Endometrium (tissue), 2 donors: ENCODE results near the gene FZR1.
"Not testable (repeated sequence)": the region's sequence is repeated elsewhere in the genome, so short reads cannot be mapped to it uniquely, and the experiment has no call there.

ENCODE experiments used
- FAIRE-seq: peaks from 2 replicates; lab custom pipeline; 2012; peaks lifted over from hg19 to GRCh38; lab: Jason Lieb, UNC
- donor health status: control.
- donor health status: control.

Gene FZR1

DNA sequence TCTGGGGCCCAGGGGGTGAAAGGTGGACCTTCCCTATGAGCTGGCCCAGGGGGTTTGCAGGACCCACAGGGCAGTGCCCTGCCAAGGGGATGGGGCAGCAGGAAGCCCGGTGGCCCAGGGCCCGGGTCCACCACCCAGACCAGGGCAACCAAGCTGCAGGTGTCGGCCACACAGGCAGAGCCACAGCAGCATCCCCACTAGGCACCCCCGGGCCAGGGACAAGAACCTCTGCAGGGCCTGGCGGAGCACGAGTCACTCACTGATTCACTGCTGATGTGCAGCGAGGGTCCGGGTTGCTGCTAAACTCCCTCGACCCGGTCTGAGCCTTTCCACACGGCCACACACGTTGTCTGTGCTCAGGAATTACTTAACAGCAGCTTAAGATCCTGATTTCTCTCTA lies 8.8 kb downstream of the FZR1 start:
- no peak for FAIRE-seq

DNA sequence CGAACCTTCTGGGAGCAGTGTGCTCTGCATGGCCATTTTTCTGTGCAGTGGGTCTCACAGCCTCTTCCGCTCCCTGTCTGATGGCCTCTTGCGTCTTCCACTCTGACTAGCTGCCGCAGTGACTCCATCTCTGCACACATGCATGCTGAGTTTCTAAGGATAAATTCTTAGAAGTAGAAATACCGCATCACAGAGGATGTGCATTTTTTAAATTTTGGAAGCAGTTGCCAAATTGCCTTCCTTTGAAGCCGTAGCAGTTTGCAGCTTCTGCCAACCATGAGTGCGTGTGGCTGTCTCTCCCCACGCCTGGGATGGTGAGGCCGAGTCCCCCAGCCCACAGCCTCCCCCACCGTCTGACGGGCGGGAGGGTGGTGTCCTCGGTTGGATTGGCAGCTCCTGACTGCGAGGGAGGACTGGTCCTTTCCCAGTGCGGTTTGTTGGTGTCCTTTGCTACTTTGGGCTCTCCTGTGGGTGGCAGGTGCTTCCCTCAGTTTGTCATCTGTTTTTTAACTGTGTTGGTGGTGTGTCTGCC lies 9.8 kb downstream of the FZR1 start:
- FAIRE-seq = no peak

DNA sequence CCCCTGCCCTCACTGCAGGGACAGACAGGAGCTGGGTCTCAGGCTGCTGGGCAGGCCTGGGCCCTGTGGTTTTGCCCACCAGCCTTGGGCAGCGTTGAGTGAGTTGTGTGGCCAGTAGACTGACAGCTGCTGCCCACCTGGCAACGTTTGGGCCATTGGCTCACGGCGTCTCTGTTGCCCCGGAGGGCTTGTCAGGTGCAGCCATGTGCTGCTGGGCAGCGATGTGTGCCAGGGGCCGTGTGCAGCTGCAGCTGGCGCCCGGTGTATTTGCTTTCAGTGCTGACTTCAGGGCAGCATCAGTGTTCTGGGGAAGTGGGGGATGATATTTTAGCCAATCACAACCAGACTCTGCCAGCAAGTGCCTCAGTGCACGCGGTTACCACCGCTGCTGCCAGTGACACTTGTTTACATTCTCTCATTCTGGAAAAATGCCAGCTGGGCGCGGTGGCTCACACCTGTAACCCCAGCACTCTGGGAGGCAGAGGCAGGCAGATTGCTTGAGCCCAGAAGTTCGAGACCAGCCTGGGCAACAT lies 10.6 kb downstream of the FZR1 start:
- no peak for FAIRE-seq

DNA sequence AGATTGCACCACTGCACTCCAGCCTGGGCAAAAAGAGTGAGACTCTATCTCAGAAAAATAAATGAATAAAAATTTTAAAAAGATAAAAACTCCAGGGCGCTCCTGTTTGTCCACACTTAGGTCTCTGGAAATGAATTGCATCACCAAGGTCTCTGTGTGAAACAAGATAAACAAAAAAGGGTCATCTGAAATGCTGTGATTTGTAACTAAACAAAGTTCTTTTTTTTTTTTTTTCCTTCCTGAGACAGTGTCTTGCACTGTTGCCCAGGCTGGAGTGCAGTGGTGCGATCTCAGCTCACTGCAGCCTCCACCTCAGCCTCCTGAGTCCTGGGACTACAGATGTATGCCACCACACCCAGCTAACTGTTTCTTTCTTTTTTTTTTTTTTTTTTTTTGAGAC lies 11.5 kb downstream of the FZR1 start:
- no peak for FAIRE-seq

DNA sequence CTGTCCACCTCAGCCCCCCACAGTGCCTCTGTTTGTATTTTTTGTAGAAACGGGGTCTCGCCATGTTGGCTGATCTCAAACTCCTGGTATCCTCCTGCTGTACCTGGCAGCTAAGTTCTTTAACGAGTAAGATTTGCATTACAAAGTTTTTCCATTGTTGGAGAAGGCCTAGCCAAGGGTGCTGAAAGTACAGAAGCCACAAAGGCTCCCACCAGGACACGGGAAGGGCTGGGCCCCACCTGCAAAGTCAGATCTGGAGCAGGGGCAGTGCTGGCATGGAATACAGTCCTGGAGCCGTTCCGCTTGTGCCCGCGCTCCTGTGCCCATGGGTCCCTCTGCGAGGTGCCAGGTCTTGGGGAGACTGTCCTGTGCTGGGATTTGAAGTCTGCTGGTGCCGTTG lies 12.1 kb downstream of the FZR1 start:
- no peak for FAIRE-seq

DNA sequence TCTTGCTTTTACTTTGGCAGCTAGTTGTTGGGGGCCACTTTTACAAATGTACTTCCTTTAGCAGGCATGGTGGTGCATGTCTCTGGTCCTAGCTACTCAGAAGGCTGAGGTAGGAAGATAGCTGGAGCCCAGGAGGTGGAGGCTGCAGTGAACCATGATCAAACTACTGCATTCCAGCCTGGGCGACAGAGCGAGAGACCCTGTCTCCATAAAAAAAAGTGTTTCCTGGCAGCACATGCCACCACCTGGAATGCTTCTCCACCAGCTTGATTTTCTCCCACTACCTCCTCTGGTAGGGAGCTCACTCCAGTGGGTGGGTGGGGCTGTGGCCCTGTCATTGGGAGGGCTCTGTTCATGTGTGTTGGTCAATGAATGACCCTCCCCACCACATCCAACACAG lies 12.5 kb downstream of the FZR1 start:
- no peak for FAIRE-seq

DNA sequence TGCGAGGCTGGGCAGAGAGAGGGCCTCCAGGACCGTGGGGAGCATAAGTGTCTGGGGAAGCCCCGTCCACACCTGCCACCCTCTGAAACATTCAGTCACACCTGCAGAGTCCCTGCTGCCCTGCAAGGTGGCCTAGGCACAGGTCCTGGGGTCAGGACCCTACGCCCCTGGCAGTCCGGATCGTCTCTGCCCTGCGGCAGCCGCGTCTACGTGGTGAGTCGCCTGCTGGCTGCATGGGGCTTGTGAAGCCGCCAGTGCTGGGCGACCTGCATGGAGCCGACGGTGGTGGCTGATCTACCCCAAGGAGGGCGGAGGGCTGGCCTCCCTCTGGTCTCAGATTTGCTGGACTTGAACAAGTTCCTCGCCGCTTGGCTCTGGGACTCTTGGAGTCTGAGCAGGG lies 13.0 kb downstream of the FZR1 start:
- FAIRE-seq = no peak

DNA sequence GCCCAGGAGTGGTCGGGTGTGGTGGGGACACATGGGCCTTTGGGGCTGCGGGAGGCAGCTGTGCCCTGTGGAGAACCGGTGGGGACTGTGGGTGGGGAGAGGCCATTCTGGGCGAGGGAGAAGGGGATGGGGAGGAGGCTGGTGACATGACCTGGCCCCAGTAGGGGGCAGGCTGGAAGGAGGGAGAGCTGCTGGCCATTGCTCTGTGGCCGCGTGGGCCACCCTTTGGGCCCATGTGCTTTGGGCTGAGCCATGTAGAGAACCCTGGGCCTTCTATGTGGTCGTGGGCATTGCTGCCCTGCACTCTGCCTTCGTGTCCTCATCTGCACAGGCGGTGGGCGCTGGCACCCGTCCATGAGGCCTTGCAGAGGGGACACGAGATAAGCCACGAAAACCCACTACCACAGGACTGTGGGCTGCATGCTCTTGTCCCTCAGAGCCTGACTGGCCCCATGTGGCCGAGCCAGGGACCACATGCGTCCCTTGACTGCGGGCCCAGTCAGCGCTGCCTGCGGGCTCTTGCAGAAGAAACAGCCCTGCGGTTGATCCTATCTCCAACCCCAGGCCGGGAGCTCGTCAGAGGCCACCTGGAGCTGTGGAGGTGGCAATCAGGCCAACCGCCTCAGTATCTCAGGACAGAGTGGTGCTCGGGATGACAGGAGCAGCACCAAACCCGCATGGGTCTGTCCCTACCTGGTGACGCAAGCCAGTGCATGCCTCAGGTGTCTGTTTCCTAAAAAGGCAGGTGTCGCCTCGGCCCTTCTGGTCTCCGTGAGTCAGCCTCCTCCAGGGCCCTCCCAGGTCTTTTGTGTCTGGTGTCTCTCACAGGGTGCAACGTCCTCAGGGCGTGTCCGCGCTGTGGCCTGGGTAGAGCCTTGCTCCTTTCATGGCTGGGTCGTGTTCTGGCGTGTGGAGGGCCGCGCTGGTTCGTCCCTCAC lies 14.3 kb downstream of the FZR1 start:
- no peak for FAIRE-seq

DNA sequence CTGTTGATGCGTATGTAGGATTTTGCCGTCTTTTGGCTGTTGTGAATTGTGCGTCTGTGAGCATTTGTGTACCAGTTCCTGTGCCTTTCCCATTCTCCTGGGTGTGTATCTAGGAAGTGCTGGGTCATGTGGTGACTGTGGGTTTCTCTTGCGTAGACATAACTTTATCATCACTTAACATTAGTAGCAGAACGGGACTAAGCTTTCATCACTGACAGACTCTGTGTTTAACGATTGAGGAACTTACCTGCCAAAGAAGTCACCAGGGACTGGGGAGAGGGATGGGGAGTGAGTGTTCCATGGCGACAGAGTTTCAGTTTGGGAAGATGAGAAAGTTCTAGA lies 15.0 kb downstream of the FZR1 start:
- FAIRE-seq = no peak

DNA sequence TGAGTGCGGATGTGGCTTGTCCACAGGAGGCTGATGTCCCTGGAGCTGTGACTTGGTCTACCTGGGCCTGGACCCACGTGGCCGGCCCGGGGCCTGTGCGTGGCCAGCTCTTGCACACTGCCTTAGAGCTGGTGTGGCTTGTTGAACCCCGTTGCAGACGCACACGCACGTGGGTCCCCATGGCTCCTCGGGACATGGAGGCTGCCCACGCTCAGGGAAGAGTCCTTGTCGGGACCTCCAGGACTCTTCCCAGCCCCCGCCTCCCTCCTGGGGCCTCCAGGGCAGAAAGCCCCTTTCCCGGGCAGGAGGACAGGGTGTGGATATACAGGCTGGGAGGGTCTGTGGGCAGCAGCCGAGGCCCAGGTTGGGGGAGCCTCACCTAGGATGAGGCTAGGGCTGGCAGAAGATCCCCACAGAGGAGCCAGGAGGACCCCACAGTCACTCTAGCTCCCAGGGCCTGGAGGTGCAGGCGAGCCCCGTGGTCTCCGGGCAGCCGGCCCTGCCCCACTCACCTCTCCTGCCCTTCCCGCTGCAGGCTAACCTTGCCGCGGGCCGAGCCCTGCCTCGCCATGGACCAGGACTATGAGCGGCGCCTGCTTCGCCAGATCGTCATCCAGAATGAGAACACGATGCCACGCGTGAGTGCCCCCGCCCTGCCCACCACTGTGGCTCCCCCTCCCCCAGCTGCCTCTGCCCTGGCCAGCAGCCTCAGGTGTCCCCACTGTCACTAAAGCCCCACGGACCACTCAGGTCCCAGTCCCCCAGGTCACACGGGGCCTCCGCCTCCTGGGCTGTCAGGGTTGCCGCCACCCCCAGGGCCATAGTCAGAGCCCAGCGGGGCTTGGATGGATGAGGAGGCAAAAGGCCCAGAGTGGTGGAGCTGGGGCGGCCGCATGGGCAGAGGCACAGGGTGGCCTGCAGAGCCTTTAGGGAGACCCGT lies 16.6 kb downstream of the FZR1 start:
- FAIRE-seq = no peak

DNA sequence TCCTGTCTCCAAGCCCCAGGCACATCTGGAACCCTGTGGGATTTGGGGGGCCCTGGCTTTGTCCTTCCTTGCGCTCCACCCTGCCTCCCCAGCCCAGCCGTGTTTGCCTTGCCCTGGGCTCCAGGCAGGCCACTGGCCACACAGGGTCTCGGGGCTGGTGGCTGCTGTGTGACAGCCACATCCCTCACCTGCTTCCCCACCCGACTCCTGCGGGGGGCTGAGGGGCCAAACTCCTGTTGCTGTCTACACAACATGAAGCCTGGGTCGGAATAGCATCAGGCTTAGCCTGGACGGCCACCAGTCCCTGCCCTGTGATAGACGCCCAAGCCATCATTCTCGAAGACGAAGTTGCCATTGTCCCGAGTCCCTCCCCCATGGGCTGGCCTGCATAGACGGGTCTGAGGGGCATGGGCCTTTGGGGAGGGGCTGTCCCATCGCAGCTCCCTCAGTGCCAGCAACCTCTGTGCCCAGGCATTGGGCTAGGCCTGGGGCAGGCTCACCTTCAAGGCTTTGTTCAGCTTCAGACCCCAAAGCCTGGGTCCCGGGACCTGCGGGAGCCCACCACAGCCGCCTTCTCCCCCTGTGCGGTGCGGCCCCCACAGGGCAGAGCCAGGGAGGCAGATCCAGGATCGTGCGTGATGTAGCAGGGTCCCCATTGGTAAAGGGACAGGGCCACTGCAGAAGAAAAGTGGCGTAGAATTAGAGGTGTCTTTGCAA lies 17.4 kb downstream of the FZR1 start:
- FAIRE-seq = no peak

DNA sequence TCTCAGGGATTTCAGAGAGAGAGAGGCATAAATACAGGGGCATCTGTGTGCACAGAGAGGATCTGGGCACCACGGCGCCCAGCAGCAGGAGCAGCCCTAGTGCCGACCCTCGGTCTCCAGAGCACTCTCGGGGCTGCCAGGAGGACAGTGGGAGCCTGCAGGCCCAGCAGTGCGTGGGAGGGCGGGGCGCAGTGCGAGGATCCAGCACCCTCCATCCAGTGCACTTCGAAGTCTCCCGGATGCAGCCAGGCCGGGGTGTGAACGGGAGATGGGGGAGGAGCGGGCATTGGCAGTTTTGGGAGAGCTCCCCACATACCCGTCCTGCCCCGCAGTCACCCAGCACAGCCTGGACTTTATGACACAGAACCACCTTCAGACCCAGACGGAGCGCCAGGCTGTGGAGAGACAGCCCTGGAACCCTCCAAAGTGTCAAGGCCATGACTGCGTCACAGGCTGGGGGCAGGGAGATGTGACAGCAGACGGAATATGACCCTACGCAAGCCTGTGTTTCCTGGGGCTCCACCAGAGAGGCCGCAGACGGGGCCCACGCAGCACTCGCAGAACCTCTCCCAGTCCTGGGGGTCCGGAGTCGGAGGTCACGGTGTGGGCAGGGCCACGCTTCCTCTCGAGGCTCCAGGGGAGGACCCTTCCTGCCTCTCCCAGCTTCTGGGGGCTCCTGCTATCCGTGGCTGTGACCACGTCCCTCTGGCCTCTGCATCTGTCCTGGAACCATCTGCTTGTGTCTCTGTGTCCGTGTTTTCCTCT lies 18.1 kb downstream of the FZR1 start:
- FAIRE-seq = no peak

DNA sequence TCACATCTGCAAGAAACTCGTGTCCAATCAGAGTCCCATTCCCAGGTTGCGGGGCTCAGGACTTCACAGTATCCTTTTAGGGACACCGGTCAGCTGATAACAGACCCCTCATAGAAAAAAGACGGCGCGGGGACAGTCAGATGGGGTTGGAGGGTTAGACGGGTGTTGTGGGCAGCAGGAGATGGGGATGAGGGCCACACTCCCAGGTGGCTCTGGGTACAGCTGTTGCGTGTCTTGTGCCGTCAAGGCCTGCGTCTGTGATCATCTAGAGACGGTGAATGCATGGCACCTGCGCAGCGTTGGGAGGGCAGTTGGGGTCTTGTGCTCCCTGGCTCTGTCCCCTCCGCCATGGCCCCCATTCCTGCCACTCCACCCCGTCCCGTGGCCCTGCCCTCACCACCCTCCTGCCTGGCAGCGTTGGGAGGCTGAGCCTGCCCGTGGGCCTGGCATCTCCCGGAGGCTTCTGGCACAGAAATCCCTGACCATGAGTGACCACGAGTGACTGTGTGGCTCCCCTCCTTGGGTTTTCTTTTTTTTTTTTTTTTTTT lies 18.9 kb downstream of the FZR1 start:
- FAIRE-seq = no peak

DNA sequence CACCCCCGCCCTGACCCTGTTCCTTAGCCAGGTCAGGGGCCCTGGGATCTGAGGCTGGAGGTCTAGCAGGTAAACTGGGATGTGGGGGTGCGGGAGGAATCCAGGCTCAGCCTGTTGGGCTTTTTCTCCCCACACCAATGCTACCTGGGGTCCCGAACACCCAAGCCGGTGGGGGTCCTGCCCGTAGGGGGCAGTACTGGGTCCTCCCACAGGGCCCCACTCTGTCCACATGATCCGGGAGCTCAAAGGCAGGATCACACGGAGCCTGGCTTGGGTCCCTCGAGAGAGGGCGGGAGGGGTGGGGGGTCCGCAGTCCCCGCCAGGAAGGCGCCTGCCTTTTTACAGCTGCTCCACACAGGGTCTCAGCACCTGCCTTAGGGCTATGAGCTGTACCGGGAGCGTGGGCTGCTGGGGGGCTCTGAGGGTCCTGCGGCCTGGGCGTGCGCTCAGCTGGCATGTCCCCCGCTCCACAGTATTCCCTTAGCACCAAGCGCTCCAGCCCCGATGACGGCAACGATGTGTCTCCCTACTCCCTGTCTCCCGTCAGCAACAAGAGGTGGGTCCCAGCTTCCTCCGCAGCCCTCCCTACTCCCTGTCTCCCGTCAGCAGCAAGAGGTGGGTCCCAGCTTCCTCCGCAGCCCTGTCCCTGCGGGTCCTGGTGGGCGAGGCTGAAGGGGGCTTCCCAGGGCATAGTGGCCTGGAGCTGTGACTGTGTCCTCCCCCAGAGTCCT lies 20.6 kb downstream of the FZR1 start:
- FAIRE-seq = no peak

DNA sequence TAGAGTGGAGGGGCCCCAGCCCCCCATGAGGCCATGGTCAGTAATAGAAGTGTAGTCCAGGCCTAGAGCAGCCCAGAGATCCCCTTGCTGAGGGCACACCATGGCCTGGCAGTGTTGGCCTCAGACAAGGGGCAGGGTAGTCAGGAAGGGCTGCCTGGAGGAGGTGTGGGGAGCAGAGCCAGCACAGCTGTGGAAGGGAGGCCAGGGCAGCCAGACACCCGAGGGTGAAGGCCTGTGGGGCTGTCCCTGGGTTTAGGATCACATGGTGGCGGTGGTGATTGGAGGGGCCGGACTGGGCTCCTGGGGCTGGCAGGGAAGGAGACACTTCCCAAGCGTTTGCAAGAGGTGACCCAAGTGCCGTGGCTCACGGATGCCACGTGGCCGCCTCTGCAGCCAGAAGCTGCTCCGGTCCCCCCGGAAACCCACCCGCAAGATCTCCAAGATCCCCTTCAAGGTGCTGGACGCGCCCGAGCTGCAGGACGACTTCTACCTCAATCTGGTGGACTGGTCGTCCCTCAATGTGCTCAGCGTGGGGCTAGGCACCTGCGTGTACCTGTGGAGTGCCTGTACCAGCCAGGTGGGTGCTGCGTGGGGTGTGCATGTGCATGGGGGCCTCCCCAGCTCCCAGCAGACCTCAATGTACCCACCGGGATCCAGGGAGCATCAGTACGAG lies 21.3 kb downstream of the FZR1 start:
- no peak for FAIRE-seq

DNA sequence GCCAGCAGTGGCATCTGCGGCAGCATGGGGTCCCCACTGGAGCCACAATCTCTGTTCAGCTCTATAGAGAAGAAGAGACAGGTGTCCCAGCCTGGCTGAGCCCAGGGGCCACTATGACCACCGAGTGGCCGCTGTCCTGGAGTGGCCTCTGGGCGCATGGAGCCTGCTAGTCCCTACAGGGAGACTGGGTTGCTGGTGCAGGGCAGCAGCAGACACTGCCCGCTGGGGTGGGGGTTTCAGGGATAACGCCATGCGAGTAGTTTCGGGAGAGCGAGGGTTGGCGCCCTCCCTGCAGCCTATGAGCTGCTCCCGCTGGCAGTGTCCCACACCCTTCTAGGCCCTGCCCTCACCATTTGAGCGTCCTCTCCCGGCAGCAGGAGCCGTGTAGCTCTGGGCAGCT lies 22.0 kb downstream of the FZR1 start:
- FAIRE-seq = no peak

DNA sequence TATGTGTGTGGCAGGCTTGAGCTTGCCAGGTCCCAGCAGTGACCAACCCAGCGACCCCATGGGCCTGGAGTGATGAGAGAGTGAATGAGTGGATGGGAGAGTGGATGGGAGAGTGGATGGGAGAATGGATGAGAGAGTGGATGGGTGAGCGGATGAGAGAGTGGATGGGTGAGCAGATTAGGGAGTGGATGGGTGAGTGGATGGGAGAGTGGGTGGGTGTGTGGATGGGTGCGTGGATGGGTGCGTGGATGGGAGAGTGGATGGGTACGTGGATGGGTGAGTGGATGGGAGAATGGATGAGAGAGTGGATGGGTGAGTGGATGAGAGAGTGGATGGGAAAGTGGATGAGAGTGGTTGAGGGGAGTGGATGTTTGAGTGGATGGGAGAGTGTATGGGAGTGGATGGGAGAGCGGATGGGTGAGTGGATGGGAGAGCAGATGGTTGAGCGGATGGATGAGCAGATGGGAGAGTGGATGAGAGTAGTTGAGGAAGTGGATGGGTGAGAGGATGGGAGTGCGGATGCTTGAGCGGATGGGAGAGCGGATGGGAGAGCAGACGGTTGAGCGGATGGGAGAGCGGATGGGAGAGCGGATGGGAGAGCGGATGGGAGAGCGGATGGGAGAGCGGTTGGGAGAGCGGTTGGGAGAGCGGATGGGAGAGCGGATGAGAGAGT lies 22.6 kb downstream of the FZR1 start:
- no peak for FAIRE-seq

DNA sequence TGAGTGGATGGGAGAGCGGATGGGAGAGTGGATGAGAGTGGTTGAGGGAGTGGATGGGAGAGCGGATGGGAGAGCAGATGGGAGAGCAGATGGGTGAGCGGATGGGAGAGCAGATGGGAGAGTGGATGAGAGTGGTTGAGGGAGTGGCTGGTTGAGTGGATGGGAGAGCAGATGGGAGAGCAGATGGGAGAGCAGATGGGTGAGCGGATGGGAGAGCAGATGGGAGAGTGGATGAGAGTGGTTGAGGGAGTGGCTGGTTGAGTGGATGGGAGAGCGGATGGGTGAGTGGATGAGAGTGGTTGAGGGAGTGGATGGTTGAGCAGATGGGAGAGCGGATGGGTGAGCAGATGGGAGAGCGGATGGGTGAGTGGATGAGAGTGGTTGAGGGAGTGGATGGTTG lies 23.2 kb downstream of the FZR1 start:
- FAIRE-seq = not testable (repeated sequence)

DNA sequence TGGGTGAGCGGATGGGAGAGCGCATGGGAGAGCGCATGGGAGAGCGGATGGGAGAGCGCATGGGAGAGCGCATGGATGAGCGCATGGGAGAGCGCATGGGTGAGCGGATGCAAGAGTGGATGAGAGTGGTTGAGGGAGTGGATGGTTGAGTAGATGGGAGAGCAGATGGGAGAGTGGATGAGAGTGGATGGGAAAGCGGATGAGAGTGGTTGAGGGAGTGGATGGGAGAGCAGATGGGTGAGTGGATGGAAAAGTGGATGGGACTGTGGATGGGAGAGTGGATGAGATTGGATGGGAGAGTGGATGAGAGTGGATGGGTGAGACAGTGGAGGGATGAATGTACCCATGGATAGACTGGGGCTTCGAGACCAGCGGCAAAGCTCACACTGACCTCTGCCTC lies 24.3 kb downstream of the FZR1 start:
- FAIRE-seq = no peak
